ENCODE results near the gene PRLHR.

GRCh38 chr10:118542745-118543144, 52.7 kb downstream of the PRLHR start:
- TF ChIP-seq CREB1 (IDR thresholded peaks at IDR 0.05; ENCODE audit: low read depth) (no peak), EP300 (IDR thresholded peaks at IDR 0.05; ENCODE audit: borderline replicate concordance) (no peak), YY1 (IDR thresholded peaks at IDR 0.05; ENCODE audit: low read depth) (no peak), RAD21 (IDR thresholded peaks at IDR 0.05; ENCODE audit: low read depth) (no peak), CEBPB (IDR thresholded peaks at IDR 0.05) (no peak), ZBTB7A (IDR thresholded peaks at IDR 0.05; ENCODE audit: low read depth) (no peak), TAF1 (IDR thresholded peaks at IDR 0.05; ENCODE audit: low read depth) (no peak), TEAD4 (IDR thresholded peaks at IDR 0.05) (no peak), NFIC (IDR thresholded peaks at IDR 0.05) (no peak), EGR1 (IDR thresholded peaks at IDR 0.05) (no peak), REST (IDR thresholded peaks at IDR 0.05; ENCODE audit: low read depth) (no peak), FOXM1 (IDR thresholded peaks at IDR 0.05; ENCODE audit: borderline replicate concordance, low read depth) (no peak)
- TF ChIP-seq, protein P1, sequence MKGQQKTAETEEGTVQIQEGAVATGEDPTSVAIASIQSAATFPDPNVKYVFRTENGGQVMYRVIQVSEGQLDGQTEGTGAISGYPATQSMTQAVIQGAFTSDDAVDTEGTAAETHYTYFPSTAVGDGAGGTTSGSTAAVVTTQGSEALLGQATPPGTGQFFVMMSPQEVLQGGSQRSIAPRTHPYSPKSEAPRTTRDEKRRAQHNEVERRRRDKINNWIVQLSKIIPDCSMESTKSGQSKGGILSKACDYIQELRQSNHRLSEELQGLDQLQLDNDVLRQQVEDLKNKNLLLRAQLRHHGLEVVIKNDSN (IDR thresholded peaks at IDR 0.05): no peak
- TF ChIP-seq, protein P2, sequence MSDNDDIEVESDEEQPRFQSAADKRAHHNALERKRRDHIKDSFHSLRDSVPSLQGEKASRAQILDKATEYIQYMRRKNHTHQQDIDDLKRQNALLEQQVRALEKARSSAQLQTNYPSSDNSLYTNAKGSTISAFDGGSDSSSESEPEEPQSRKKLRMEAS (IDR thresholded peaks at IDR 0.05): no peak

All from Ishikawa (cell line).